COLO668 (cell line): ENCODE measurements around the gene MEGF6.

Source experiments
- DNase-seq: peaks from one replicate; lab custom pipeline; 2025; ENCODE audit not compliant: unreplicated experiment; lab: John Stamatoyannopoulos, UW

The MEGF6 gene

DNA sequence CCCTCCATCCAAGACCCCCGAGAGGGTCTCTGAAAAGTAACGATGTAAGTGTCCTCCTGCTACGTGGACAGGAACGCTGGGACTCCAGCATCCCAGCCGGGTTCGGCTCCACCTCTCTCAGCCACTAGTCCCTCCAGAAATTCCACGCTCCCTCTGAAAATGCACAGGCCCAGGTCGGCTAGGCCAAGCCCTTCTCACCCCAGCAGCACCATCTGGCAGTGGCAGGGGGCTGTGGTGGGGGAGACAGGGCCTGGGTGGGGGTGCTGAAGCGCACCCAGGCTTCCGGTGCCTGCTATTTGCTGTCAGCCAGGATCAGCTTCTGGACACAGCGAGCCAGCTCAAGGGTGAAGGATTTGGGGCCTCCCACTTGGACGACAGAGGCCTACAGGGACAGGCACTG, 83.5 kb downstream of the MEGF6 start:
- DNase-seq: no peak

DNA sequence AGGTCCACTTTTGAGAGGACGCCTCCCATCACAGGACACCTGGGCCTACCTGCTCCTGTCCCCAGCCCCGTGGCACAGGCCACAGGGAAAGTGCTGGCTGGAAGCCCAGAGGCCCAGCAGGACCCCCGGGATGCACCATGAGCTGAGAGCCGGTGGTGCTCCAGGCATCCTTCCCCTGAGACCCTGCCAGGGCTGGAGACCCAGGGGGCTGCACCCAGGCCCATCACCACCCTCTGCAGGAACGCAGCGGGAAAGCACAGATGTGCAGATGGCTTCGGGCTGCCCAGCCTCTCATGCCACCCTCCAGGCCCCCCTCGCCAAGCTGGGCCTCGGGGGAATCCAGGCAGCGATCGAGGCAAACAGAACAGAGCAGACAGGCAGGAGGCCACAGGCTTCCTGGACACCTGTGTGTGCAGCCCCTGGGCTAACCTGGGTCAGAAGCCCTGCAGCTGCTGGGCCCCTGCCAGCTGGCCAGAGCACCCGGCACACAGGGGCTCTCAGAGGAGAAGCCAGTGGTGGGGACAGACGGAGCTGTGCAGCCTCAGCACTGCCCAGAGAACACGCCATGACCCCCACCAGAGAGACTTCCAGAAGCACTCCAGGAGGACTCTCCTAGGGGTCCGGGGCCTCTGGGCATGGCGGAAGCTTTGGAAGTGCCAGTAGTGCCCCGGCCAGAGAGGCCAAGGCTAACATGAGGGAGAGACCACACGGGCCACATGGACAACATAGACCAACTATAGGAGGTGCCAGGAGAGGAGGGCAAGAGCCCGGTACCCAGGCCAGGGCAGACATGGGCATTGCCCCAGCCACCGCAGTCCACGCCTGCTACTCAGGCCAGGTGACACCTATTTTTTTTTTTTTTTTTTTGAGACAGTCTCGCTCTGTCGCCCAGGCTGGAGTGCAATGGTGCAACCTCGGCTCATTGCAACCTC, 85.5 kb downstream of the MEGF6 start:
- no peak for DNase-seq

DNA sequence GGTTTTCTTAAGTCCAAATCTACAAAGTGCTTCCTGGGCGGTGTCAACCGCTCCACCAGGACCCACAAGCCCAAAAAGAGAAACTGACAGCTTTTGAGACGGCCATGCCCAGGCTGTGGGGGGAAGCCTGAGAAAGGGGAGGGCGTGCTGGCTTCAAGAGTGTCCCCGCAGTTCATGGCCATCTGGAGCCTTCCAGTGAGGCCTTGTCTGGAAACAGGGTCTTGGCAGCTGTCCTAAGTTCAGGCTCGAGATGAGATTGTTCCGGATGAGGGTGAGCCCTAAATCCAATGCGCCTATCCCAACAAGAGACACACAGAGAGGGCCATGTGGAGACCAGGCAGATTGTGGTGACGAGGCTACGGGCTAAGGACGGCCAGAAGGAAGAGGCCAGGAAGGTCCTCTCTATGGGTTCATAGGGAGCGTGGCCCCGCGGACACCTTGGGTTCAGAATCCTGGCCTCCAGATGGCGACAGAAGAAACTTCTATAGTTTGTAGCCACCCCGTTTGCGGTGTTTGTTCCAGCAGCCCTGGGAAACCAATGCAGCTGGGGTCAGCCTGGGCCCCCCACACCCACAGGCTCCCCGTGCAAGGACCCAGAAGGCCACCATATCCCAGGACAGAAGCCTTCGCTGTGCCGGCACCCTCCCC, 86.6 kb downstream of the MEGF6 start:
- DNase-seq: no peak

DNA sequence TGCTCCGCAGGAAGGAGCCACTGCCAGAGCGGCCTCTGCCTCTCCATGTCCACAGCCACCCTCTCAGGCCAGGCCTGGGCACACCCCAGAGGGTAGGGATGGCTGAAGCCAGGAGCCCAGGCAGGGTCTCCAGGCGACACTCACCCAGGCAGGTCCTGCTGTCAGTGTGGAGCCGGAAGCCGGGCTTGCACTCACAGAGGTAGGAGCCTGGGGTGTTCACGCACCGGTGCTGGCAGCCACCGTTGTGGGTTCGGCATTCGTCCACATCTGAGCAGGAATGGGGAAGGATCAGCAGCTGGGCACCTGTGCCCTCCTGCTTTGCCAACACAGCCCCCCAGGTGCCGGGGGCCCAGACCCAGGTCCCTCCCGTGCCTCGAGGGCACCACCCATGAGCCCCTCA, 87.3 kb downstream of the MEGF6 start:
- DNase-seq: no peak

DNA sequence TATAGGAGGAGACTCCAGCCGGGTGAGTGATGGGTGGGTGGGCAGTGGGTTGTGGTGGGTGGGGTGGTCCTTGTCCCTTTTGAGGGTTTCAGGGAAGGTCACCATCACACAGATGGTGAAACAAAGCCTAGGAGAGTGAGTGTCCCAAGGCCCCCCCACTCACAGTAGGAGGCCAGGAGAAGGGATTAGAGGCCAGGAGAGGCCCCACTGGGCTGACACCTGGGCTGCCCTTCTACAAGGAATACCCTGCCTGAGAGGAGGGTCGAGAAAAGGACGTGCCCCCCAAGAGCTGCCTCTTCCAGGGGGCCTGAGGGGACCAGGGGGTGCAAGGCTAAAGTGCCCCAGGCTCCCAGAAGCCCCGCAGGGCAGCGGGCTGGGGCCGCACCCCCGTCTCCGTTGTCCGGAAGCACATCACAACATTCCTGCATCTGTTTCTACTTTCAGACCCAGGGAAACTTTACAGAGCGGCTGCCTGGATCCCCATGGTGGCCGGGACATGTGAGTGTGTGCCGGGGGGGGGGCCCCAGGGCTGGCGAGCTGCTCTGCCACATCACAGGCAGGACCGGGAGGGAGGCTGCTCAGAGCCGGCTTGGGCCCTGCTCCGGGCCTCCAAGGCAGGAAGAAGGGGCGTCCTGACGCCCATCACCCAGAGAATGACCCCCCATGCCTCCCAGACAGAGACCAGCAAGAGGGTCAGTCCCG, 88.6 kb downstream of the MEGF6 start:
- no peak for DNase-seq

DNA sequence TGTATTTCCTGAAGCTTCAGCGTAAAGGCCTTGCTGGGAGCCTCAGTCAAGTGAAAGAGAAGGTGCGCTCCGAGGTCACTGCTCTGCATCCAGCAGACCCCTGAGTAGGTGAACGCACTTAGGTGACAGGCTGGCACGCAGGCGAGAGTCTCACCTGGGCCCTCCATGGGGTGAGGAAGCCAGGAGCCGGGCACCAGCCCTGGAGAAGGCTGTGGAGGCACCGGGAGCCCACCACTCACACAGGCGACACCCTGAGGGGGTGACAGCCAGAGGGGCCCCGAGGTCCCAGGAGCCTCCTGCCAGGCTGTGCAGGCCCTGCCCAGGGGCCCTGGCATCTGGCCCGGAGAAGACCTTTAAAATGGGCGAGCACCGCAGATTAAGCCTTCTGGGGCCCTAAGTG, 89.2 kb downstream of the MEGF6 start:
- DNase-seq: no peak

DNA sequence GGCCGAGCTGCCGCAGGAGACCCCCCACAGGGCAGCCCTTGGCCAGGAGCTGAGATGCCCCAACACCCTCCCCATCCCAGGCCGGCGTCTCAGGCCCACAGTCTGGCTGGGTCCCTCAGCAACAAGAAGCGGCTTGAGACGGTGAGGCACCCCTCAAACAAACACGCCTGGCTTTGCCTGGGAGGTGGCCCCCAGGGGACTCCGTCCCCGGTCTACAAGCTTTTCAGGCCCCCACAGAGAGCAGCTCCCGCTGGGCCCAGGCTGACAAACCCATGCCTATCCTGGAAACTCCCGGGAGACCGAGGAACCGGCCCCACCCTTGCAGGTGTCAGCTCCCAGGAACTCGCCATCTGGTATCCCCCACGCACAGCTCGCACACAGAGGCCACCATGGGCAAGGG, 89.9 kb downstream of the MEGF6 start:
- DNase-seq: peak; percentile 35

DNA sequence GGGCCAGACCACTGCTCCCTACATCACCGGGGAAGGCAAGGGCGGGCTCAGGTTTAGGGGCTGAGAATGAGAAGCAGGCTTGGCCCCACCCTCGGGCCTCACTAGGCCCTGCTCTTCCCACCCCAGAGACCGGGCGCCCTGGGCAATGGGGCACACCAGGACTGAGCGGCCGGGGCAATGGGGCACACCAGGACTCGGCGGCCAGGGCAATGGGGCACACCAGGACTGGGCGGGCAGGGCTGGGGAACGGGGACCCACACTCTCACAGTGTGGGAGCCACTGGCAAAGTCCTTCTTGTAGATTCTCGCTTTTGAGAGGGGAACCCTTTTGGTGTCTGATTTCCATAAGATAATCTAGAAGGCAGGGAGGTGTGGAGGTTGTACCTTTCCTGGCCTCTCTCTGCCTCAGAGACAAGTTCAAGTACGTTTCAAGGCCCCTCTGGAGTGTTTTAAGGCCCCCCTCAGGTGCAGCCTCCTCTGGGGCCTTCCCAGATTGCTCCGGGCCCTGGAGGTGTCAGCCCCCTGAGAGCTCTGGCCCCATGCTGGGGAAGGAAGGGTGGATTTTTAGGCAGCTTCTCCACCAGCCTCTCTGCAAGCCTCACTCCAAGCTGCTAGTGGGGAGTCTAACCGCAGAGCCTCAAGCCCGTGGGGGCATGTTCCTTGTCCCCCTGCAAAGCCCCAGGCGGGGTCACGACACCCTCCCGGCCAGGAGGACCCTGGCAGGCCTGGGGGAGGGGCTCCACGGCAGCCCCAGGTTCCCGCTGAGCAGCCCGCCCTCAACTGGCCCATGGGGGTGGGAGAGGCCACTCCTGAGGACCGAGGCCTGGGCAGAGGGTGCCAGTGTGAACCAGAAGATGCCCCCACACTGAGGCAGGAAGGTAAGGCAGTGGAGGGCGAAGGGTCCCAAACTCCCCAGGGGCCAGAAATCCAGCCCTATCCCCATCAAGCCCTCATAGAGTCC, 90.6 kb downstream of the MEGF6 start:
- DNase-seq: no peak

DNA sequence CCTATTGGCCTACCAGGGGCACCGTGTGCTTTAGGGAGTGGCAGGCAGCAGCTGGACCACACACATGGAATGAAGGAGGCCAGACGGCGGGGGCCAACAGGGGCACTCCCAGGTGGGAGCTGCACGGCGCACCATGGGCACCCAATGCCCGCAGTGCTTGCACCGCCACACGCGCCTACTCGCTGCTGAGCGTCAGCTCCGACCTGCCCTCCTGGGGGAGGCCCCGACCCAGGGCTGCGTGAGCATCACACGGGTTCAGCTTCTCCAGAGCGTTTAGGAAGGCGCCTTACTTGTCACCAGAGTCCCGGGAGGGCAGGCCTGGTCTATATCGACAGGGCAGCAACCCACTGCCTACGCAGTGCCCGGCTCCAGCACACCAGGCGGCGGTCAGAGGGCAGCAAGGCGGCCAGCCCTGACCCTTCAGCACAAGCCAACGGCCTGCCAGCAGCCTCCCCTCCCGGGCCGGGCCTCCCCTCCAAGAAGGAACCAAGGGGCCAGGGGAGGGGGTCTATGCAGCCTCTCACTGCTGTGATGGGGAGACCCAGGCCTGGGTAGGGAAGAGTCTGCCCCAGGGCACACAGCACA, 91.9 kb downstream of the MEGF6 start:
- DNase-seq: no peak

DNA sequence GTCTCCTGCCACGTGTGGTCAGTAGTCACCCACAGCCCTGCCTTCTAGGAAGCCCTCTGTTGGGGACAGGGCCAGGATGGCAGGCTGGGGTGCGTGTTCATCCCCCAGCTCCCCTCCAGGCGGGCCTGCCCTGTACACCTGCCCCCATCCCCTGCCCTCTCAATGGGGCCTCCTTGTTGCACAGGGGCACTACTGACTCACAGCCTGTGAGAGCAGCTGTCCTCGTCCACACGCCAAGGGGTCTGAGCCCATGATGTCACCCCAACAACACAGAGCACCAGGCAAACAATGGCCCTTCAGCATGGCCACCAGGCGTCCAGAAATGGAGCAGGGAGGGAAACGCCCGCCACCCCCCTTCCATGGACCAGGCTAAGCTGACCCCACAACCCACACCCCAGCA, 92.6 kb downstream of the MEGF6 start:
- no peak for DNase-seq

DNA sequence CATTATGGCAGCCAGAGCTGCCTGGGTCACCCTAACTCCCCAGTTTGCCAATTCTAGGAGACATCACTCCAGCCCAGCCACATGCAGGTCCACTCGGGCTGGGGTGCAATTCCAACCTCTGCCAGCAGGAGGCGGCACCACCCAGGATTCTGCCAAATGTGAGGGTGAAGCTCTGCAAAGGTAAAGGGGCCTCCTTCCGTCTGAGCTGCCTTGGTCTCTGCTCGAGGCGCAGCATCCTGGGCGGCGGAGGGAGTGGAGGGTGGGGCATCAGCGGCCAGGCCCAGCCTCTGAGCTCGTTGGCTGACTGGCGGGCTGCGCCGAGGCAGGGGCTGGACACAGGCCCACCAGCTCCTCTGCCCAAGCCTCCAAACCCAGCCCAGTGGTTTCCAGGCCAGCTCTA, 93.1 kb downstream of the MEGF6 start:
- DNase-seq: peak; percentile 32

DNA sequence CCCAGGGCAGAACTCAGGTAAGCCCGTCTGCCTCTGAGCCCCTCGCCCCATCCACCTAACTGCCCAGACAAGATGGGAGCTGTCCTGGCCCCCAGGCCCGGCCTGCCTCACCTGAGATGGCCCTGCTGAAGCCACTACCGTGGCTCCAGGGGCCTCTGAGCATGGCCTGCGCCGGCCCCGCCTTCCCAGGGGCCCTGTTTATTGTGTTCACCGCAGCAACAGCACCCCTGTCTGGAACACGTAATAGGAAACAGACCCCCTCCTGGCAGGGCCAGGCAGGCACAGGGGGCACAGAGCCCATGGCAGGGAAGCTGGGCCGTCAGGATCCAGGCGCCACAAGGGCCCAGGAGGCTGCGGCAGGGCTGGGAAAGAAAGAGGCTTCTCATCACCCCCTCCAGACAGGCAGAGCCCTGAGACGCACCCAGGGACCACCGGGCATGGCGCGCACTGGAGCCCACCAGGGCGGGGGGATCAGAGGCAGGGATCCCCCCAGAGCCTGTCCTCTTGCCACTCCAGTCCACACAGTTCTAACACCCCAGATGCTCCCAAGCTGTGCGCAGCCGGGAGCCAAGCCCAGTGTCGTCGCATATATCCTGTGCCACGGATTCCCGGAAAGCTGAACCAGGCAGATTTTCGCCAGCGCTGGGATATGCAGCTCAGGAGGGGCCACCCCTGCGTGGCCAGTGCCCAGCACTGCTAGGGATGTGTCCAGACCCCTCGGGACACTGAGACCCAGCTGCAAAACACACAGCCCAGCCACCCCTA, 94.2 kb downstream of the MEGF6 start:
- DNase-seq: no peak

DNA sequence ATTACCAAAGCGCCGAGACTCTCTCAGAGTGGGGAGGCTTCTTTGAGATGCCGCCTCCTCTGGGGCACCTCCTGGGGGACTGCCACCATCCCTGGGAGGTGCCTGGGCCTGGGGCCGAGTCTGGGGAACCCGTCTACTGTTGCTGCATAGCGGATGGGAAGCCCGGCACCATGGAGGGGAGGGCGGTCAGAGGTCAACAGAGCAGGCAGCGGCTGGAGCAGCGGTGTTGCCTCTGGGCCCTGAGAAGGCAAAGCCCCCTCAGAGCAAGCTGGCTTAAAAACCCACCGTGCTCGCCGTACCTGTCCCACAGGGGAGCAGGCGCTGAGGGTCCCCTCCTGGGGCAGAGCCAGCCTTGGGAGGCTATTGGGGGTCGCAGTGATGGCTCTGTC, 94.8 kb downstream of the MEGF6 start:
- no peak for DNase-seq

DNA sequence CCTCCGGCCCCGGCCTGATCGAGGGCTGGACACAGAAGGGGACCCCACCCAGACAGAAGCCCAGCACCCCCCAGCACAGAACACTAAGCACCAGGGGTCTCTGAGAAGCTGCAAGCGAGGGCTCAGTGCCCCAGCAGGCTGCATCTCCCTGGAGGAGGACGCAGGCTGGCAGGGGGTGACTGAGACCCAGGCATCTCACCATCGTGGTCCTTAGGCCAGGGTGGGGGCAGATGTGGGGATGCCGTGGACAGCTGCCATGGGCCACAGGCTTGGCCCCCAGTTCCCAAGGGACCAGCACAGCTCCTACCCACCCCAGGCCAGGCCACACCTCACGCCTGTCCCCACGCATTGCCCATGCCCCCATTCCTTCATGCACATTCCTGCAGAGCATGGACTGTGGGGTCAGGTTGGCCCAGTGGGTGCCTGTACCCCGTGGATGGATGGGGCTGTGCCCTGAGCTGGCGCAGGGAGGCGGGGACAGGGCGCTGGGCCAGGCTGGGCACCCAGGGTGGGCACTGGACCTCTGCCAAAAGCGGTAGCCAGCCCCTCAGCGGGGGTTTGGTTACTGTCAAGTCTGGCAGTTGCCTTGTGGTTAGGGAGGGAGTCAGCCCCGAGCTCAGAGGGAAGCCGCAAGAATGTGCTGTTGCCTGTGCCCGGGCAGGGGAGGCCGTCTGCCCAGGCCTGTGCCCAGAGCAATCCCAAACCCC, 95.4 kb downstream of the MEGF6 start:
- no peak for DNase-seq

DNA sequence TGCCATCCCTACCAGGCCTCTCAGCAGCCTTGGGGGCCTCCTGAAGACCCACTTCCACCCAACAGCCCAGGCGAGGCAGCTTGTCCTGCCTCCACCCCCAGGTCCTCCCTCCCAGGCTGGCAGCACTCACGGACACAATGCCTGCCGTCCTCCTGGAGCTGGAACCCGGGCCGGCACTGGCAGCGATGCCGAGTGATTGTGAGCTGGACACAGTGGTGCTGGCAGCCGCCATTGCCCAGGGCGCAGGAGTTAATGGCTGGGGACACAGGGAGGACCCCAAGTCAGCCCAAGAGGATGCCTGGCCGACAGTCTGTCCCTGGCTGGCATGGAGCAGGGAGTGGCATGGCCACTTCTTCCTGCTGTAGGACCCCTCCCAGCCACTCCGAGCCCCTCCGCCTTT, 96.0 kb downstream of the MEGF6 start:
- no peak for DNase-seq

DNA sequence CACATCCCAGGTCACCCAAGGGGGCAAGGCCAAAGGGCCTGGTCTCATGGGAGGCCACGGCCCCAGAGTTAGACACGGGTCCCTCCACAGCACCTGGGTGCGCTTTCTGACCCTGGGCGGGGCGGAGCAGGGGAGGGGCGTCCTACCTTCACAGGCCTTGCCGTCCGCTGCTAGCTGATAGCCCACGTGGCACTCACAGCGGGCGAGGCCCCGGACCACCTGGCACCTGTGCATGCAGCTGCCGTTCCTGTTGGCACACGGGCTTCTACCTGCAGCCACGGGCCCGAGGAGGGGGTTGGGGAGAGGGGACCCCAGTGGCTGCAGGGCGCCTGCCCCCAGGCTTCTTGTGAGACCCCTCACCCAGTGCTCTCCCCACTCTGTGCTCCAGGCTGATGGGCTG, 96.9 kb downstream of the MEGF6 start:
- peak; percentile 89 for DNase-seq

DNA sequence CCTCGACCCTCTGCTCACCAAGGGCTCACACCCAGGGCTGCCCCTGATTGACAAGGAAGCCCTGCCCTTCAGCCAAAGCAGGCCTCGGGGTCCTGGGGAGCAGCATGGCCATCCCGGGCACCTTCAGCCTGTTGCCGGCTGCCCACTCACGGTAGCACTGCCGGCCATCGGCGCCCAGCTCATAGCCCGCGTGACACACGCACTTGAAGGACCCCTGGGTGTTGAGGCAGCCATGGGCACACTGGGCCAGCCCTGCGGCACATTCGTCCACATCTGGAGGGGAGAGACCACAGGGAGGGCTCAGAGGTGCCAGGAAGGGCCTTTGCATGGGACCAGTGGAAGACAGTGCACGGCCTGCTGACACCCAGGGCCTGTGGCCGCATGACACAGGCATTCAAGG, 99.5 kb downstream of the MEGF6 start:
- no peak for DNase-seq

DNA sequence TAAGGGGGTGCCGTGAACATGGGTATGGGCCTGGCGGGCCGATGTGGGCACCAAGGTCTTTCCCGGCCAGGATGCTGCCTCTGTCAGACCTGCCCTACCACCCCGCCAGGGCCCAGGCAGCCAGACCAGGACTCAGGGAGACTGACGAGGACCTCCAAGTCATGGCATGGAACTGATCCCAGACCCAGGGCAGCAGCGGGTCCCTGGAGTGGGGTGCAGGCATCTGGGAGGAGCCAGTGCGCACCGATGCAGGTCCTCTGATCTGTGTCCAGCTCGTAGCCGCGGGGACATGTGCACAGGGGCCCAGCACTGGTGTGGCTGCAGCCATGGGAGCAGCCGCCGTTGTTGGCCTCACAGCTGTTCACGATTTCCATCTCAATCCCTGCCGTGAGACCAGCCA, 100.0 kb downstream of the MEGF6 start:
- DNase-seq: no peak

DNA sequence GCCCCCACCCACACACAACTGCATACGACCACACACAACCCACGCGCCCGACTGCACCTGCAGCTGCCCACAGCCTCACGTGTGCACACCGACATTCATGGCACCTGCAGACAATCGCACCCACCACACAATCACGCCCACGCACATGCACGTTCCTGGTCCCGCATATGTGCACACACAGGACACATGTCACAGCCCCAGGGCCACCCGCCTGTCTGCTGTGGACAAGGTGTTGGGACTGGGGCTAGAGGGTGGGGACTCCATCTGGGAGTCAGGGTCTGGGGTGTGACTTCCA, 100.4 kb downstream of the MEGF6 start:
- no peak for DNase-seq
